A673 (cell line): Measurements from ENCODE around the gene RBFOX2. TPM values are rescaled to one million over a fixed set of nuclear protein-coding genes. Genes with fewer than 3 reads are reported as not detected.
A peak's percentile ranks its signal among the peaks of the same experiment; 100 is the strongest.

Source experiments
- BruUV-seq: library from RNA; stranded (reverse); fragments of 400-500 nt; replicated peaks from 2 replicates; lab custom pipeline; 2021; lab: Mats Ljungman, UMichigan
- CTCF ChIA-PET: fragments of 300-600 bp; sonication (Branson Sonifier 250); formaldehyde crosslinking; loops from one replicate; lab custom pipeline; 2022; ENCODE audit warnings: antibody characterized with exemption; lab: Charles Lee
- POLR2A ChIA-PET: fragments of 300-600 bp; sonication (Branson Sonifier 250); formaldehyde crosslinking; loops from one replicate; lab custom pipeline; 2022; ENCODE audit warnings: antibody characterized with exemption; ENCODE audit not compliant: low non-redundant PET; lab: Charles Lee
- DNase-seq: peaks from one replicate; pipeline ENCODE4 v3.0.0-alpha.2; 2015; ENCODE audit warnings: low spot score
- H3K27ac ChIP-seq: fragments of 200-600 bp; sonication (generic); 2 replicates; pipeline ENCODE4 v1.5.1; 2016; ENCODE audit warnings: mixed run types, low read depth, mild to moderate bottlenecking, mixed read lengths, antibody characterized with exemption, low read length; ENCODE audit not compliant: poor library complexity, severe bottlenecking
- H3K27me3 ChIP-seq: fragments of 200-600 bp; sonication (generic); replicated peaks from 2 replicates; pipeline ENCODE4 v1.6.1; 2017; ENCODE audit warnings: mixed run types, low read depth, mild to moderate bottlenecking, mixed read lengths, antibody characterized with exemption, low read length; ENCODE audit not compliant: insufficient read depth, poor library complexity
- H3K36me3 ChIP-seq: fragments of 200-600 bp; sonication (generic); 2 replicates; pipeline ENCODE4 v1.6.1; 2016; ENCODE audit warnings: mixed run types, mild to moderate bottlenecking, mixed read lengths, antibody characterized with exemption, low read length; ENCODE audit not compliant: insufficient read depth, poor library complexity, severe bottlenecking
- H3K4me1 ChIP-seq: fragments of 200-600 bp; sonication (generic); 2 replicates; pipeline ENCODE4 v1.6.1; 2017; ENCODE audit warnings: mixed run types, mild to moderate bottlenecking, mixed read lengths, antibody characterized with exemption, low read length; ENCODE audit not compliant: insufficient read depth, poor library complexity, severe bottlenecking
- H3K4me3 ChIP-seq: fragments of 200-600 bp; sonication (generic); 2 replicates; pipeline ENCODE4 v1.5.1; 2016; ENCODE audit warnings: low read depth, mixed run types, mild to moderate bottlenecking, mixed read lengths, low read length; ENCODE audit not compliant: poor library complexity, severe bottlenecking
- H3K9me3 ChIP-seq: fragments of 200-600 bp; sonication (generic); 2 replicates; pipeline ENCODE4 v1.6.1; 2016; ENCODE audit warnings: mixed run types, low read depth, mild to moderate bottlenecking, mixed read lengths, antibody characterized with exemption, low read length; ENCODE audit not compliant: poor library complexity, severe bottlenecking
- EZH2 ChIP-seq: fragments of 200-600 bp; sonication (generic); IDR thresholded peaks from 2 replicates; pipeline ENCODE4 v1.6.1; 2017; ENCODE audit warnings: borderline replicate concordance, low read depth, mild to moderate bottlenecking, mixed read lengths, antibody characterized with exemption, low read length; ENCODE audit not compliant: poor library complexity, severe bottlenecking
- intact Hi-C: fragments of 100-400 bp; cut with micrococcal nuclease; formaldehyde crosslinking; loops from one replicate; pipeline ENCODE4 v1.10.0; 2022; ENCODE audit not compliant: unreplicated experiment
- total RNA-seq: library from RNA; stranded (reverse); gene quantifications from 2 replicates; pipeline ENCODE4 v1.2.3, GENCODE V29; 2021
- TF ChIP-seq, protein P1 (sequence below): fragments of 300-800, 200-600 bp; sonication (generic); conservative IDR thresholded peaks from 2 replicates; pipeline ENCODE4 v1.5.1; 2017; ENCODE audit warnings: low read depth, mild to moderate bottlenecking, antibody characterized with exemption, low read length, moderate library complexity, mixed read lengths

The RBFOX2 gene
- total RNA-seq, 1 experiment from 2014 or later = 142 TPM

DNA sequence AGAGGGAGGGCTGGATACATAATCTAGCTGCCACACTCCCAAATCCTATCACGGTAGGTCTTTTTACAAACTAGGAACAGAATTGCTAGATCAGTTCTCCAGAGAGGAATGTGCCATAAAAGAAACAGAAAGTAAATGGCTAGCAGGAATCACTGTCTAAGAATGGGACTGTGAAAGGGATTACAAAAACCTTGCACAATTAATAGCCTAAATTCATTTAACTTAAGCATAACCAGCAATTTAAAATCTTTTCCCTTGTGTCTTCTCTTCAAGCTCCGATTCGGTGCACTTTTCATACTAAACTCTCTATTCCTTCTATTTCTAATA is 275.8 kb downstream of the RBFOX2 start:
- Histone ChIP-seq H3K27ac (peak overlapping the region; percentile 62), H3K27me3 (no peaks in the 10 kb centered on the region), H3K4me3 (no peak overlapping the region), H3K36me3 (peaks cover 7% of the 10 kb centered on the region), H3K9me3 (no peaks in the 10 kb centered on the region), H3K4me1 (peaks cover 41% of the 10 kb centered on the region)
- ChIA-PET CTCF (no interaction called here), POLR2A (no interaction called here)
- DNase-seq = no peak
- TF ChIP-seq, protein P1, sequence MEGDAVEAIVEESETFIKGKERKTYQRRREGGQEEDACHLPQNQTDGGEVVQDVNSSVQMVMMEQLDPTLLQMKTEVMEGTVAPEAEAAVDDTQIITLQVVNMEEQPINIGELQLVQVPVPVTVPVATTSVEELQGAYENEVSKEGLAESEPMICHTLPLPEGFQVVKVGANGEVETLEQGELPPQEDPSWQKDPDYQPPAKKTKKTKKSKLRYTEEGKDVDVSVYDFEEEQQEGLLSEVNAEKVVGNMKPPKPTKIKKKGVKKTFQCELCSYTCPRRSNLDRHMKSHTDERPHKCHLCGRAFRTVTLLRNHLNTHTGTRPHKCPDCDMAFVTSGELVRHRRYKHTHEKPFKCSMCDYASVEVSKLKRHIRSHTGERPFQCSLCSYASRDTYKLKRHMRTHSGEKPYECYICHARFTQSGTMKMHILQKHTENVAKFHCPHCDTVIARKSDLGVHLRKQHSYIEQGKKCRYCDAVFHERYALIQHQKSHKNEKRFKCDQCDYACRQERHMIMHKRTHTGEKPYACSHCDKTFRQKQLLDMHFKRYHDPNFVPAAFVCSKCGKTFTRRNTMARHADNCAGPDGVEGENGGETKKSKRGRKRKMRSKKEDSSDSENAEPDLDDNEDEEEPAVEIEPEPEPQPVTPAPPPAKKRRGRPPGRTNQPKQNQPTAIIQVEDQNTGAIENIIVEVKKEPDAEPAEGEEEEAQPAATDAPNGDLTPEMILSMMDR = no peak
- TF ChIP-seq EZH2 = no peak
- no TSS peak for BruUV-seq
- intact Hi-C loops = no loop called here

DNA sequence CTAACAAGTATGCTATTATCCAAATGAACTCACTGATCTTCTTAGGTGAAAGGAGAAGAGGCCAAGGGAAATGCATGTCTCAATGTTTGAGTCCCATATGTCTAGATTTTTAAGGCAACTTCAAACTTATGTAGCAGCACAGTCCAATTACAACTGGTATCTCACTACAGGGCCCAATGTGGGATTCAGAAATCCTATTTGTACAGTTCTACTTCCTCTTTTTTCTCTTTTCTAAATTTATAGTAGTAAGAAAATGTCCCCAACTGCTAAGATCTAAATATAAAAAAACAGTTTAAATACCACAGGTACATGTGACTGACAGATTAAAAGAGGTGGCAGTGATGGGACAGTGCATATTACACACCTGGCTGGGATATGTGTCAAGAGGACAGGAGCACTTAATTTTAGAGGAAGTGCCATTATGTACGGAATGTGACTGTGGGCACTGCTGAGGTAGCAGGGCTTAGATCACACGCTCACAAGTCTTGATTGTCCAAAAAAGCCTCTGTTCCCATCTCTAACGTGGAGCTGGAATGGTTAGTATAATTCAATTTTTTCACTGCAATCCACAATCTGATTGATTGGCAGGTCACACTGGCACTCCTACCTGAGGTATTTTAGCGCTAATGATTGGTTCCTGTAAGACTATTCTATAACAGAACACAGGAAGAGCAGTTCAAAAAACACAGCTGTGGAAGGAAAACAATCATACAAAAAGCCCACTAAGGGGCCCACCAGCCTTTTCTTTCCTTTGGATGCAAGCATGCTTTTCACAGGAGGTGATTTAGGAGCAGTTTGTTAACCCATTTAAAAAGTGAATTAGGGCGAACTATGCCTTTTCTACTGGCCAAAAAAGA is 276.4 kb downstream of the RBFOX2 start:
- intact Hi-C loops = no loop called here
- Histone ChIP-seq H3K27ac (peak overlapping the region; percentile 62), H3K27me3 (no peaks in the 10 kb centered on the region), H3K4me1 (peaks cover 42% of the 10 kb centered on the region), H3K4me3 (no peak overlapping the region), H3K9me3 (no peaks in the 10 kb centered on the region), H3K36me3 (peaks cover 7% of the 10 kb centered on the region)
- no TSS peak for BruUV-seq
- TF ChIP-seq, protein P1 = no peak
- no peak for TF ChIP-seq EZH2
- peak; percentile 17 for DNase-seq
- POLR2A ChIA-PET = no interaction called here
- CTCF ChIA-PET = no interaction called here

DNA sequence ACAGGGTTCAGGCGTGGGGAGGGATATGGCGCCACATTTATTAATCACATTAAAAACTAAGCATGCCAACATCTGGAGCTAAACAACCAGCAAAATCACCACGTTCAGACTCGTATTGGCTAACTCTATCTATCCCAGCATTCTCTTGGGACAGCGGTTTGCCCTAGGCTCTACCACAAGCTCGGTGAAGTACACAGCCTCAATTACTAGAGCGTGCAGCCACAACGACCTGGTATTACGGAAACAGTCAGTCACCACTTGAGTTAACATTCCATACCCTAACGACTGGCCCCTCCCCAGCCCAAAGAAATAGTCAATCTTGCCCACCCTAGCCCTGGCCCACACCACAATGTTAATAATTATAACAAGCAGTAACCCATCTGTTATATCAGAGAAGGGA is 278.8 kb downstream of the RBFOX2 start:
- no peaks in the 10 kb centered on the region for H3K9me3 ChIP-seq
- peaks cover 42% of the 10 kb centered on the region for H3K4me1 ChIP-seq
- H3K27me3 ChIP-seq = no peaks in the 10 kb centered on the region
- H3K4me3 ChIP-seq = no peak overlapping the region
- intact Hi-C loops = no loop called here
- CTCF ChIA-PET = no interaction called here
- H3K36me3 ChIP-seq = peaks cover 10% of the 10 kb centered on the region
- POLR2A ChIA-PET = no interaction called here
- BruUV-seq = no TSS peak
- TF ChIP-seq, protein P1 = no peak
- no peak for TF ChIP-seq EZH2
- H3K27ac ChIP-seq = peak overlapping the region; percentile 1
- peak; percentile 35 for DNase-seq
